NCI-H187 treated with DMSO at 0.1 percent for 48 hours (cell line): Measurements from ENCODE around the gene TCN1.

Experiments used
- DNase-seq: peaks from one replicate; lab custom pipeline; 2025; lab: John Stamatoyannopoulos, UW

Gene TCN1

GRCh38 chr11:59807047-59807610 is 59.2 kb downstream of the TCN1 start:
- DNase-seq = no peak

GRCh38 chr11:59804061-59804460 is 62.2 kb downstream of the TCN1 start:
- no peak for DNase-seq
